OCI-LY7 (cell line): ENCODE measurements around the gene KLHL8. TPM values are rescaled to one million over a fixed set of nuclear protein-coding genes. Genes with fewer than 3 reads are reported as not detected.

Source experiments
- Bru-seq: library from RNA; stranded (reverse); fragments of 400-500 nt; gene quantifications from one replicate; lab custom pipeline; 2021; lab: Mats Ljungman, UMichigan
- BruChase-seq, 2 experiments: library from RNA; stranded (reverse); fragments of 400-500 nt; gene quantifications; one replicate each; lab custom pipeline; 2021; lab: Mats Ljungman, UMichigan
- BruUV-seq: library from RNA; stranded (reverse); fragments of 400-500 nt; replicated peaks from 2 replicates; lab custom pipeline; 2021; lab: Mats Ljungman, UMichigan
- CTCF ChIA-PET: fragments of 300-600 bp; sonication (Branson Sonifier 250); formaldehyde crosslinking; loops from one replicate; lab custom pipeline; 2022; ENCODE audit warnings: antibody characterized with exemption; ENCODE audit not compliant: unreplicated experiment; lab: Charles Lee
- POLR2A ChIA-PET: fragments of 300-600 bp; sonication (Branson Sonifier 250); formaldehyde crosslinking; loops from one replicate; lab custom pipeline; 2022; ENCODE audit warnings: antibody characterized with exemption; lab: Charles Lee
- DNase-seq: peaks from one replicate; pipeline ENCODE4 v3.0.0-alpha.2; 2015; ENCODE audit warnings: low spot score
- H2AFZ ChIP-seq: fragments of 200-600 bp; sonication (generic), shearing (Covaris generic); 2 replicates; pipeline ENCODE4 v1.6.1; 2014; ENCODE audit warnings: mild to moderate bottlenecking, antibody characterized with exemption, low read length, moderate library complexity
- H3K27ac ChIP-seq: fragments of 200-600 bp; sonication (generic); 2 replicates; pipeline ENCODE4 v1.5.1; 2014; ENCODE audit warnings: mixed run types, low read depth, mild to moderate bottlenecking, moderate library complexity, low read length, inconsistent platforms; ENCODE audit not compliant: poor library complexity, severe bottlenecking
- H3K36me3 ChIP-seq: fragments of 200-600 bp; sonication (generic); 2 replicates; pipeline ENCODE4 v1.6.1; 2014; ENCODE audit warnings: mild to moderate bottlenecking, antibody characterized with exemption, low read length, moderate library complexity, mixed read lengths; ENCODE audit not compliant: insufficient read depth
- H3K4me1 ChIP-seq: fragments of 200-600 bp; sonication (generic); 2 replicates; pipeline ENCODE4 v1.5.1; 2014; ENCODE audit warnings: mild to moderate bottlenecking, low read length; ENCODE audit not compliant: insufficient read depth, poor library complexity, severe bottlenecking
- H3K4me2 ChIP-seq: fragments of 200-600 bp; sonication (generic); 2 replicates; pipeline ENCODE4 v1.6.1; 2014; ENCODE audit warnings: mild to moderate bottlenecking, low read length
- H3K4me3 ChIP-seq: fragments of 200-600 bp; sonication (generic); 2 replicates; pipeline ENCODE4 v1.5.1; 2014; ENCODE audit warnings: mild to moderate bottlenecking, low read depth, low read length; ENCODE audit not compliant: poor library complexity, severe bottlenecking
- H3K79me2 ChIP-seq: fragments of 200-600 bp; sonication (generic); 2 replicates; pipeline ENCODE4 v1.6.1; 2016; ENCODE audit warnings: low read depth, mild to moderate bottlenecking, low read length, moderate library complexity, mixed read lengths; ENCODE audit not compliant: insufficient read depth
- H3K9me2 ChIP-seq: fragments of 200-600 bp; sonication (generic); 2 replicates; pipeline ENCODE4 v1.6.1; 2016; ENCODE audit warnings: mild to moderate bottlenecking, low read length, mixed read lengths; ENCODE audit not compliant: insufficient read depth
- H3K9me3 ChIP-seq: fragments of 200-600 bp; sonication (generic); 2 replicates; pipeline ENCODE4 v1.6.1; 2014; ENCODE audit warnings: mild to moderate bottlenecking, mixed run types, low read length, mixed read lengths
- H4K20me1 ChIP-seq: fragments of 200-600 bp; sonication (generic); 2 replicates; pipeline ENCODE4 v1.6.1; 2014; ENCODE audit warnings: mild to moderate bottlenecking, antibody characterized with exemption, low read length, moderate library complexity, mixed read lengths; ENCODE audit not compliant: insufficient read depth
- EZH2phosphoT487 ChIP-seq: fragments of 200-600 bp; sonication (generic); IDR thresholded peaks from 2 replicates; pipeline ENCODE4 v1.6.1; 2018; ENCODE audit warnings: low read depth, borderline replicate concordance, mild to moderate bottlenecking, mixed run types, antibody characterized with exemption, low read length, moderate library complexity, mixed read lengths
- intact Hi-C: fragments of 100-400 bp; cut with micrococcal nuclease; formaldehyde crosslinking; loops from one replicate; pipeline ENCODE4 v1.10.0; 2022; ENCODE audit not compliant: unreplicated experiment
- long read RNA-seq: library from polyadenylated mRNA; stranded (forward); transcript quantifications from one replicate; pipeline ENCODE4 v2.0.0, GENCODE V29; 2022
- total RNA-seq, 2 experiments: library from RNA; depleted of rRNA in 1 of 2; stranded (reverse); fragments of >200 nt in 1 of 2; shearing (Covaris generic) in 1 of 2; gene quantifications; 2 replicates each; pipeline ENCODE4 v1.2.3, GENCODE V29; 2014 to 2022
- TF ChIP-seq, protein P1 (sequence below): fragments of 200-600 bp; sonication (generic); conservative IDR thresholded peaks from 2 replicates; pipeline ENCODE4 v1.5.1; 2014; ENCODE audit warnings: mild to moderate bottlenecking, antibody characterized with exemption, low read length, moderate library complexity, mixed read lengths

KLHL8 gene
- 9.0 and 12.6 TPM in 2 replicates for total RNA-seq (2014; rRNA removed; shearing (Covaris generic))
- 20.3 and 23.4 TPM in 2 replicates for total RNA-seq (2022)
- percentile 80 among the genes with signal in this experiment for Bru-seq, nascent RNA
- BruChase-seq, experiment 1, labeled RNA remaining after a 6-hour chase = percentile 78 among the genes with signal in this experiment
- BruChase-seq, experiment 2, labeled RNA remaining after a 2-hour chase = percentile 85 among the genes with signal in this experiment
- long read RNA-seq, full-length matches to known transcripts = 11 of 28 reads
- long read RNA-seq, partial matches to known transcripts = 3 of 28 reads
- long read RNA-seq, other reads (novel, unspliced or antisense) = 14 of 28 reads

DNA sequence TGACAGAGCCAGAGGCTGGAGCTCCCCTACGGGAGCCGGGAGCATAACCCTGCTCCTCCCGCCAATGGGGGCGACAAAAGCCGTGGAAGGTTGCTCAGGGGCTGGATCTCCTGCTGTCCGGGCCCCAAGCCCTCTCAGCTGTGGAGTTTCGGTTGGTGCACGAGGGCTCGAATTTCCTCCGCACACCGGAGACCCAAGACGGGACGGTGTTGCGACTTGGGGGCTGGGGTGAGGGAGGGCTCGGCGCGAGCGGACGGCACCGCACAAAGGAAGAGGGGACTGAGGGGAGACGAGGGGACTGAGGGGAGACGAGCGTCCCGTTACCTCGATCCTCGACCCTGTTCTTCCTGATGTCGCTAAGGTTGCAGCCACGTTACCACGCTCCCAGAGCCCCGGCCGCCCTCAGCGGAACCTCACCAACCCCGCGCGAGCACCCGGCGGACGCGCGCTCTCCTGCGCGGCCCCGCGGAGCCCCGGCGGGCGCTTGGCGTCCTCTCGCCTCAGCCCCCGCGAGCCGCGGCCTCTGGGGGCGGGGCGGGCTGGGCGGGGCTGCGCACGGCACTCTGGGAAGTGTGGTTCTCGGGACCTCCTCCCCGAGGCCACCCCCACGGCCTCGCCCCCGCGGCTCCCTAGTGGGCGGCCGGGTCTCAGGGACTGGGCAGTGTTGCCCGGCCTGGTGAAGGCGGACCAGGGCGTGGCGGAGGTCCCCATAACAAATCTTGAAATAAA, at the start of gene KLHL8:
Gene KLHL8, minus strand, starts transcription at position 525 of the 729 bp plus-strand sequence. CDS start 25,079 bp downstream, outside the sequence.
- Histone ChIP-seq H3K27ac (peak within 1 kb of the TSS; percentile 77), H3K9me3 (no peaks in the 10 kb centered on the region), H3K9me2 (no peaks in the 10 kb centered on the region), H3K79me2 (peaks cover 35% of the 10 kb centered on the region), H2AFZ (peak within 1 kb of the TSS; percentile 98), H3K4me3 (peak within 1 kb of the TSS; percentile 95), H3K4me2 (peak within 1 kb of the TSS; percentile 92), H3K4me1 (peaks cover 26% of the 10 kb centered on the region), H4K20me1 (peaks cover 6% of the 10 kb centered on the region; the same call in 1 of the 2 replicates), H3K36me3 (no peaks in the 10 kb centered on the region)
- intact Hi-C loops = loop anchor here (1.0 to 5.0 kb wide), 4 partner anchors 68 to 298 kb away; partner anchors contain the start of gene AFF1
- POLR2A ChIA-PET = interaction anchor here (0.6 to 1.8 kb wide), 12 partner anchors 10 to 1519 kb away, joined by 3 to 9 read pairs (median 3); no protein-coding TSS in a partner anchor
- BruUV-seq = TSS peak; percentile 46
- CTCF ChIA-PET = interaction anchor here (0.8 to 1.4 kb wide), 4 partner anchors 11 to 70 kb away, joined by 3 to 4 read pairs (median 4); no protein-coding TSS in a partner anchor
- peak; percentile 90 for DNase-seq
- TF ChIP-seq EZH2phosphoT487 = no peak
- TF ChIP-seq, protein P1, sequence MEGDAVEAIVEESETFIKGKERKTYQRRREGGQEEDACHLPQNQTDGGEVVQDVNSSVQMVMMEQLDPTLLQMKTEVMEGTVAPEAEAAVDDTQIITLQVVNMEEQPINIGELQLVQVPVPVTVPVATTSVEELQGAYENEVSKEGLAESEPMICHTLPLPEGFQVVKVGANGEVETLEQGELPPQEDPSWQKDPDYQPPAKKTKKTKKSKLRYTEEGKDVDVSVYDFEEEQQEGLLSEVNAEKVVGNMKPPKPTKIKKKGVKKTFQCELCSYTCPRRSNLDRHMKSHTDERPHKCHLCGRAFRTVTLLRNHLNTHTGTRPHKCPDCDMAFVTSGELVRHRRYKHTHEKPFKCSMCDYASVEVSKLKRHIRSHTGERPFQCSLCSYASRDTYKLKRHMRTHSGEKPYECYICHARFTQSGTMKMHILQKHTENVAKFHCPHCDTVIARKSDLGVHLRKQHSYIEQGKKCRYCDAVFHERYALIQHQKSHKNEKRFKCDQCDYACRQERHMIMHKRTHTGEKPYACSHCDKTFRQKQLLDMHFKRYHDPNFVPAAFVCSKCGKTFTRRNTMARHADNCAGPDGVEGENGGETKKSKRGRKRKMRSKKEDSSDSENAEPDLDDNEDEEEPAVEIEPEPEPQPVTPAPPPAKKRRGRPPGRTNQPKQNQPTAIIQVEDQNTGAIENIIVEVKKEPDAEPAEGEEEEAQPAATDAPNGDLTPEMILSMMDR = peak; percentile 35

DNA sequence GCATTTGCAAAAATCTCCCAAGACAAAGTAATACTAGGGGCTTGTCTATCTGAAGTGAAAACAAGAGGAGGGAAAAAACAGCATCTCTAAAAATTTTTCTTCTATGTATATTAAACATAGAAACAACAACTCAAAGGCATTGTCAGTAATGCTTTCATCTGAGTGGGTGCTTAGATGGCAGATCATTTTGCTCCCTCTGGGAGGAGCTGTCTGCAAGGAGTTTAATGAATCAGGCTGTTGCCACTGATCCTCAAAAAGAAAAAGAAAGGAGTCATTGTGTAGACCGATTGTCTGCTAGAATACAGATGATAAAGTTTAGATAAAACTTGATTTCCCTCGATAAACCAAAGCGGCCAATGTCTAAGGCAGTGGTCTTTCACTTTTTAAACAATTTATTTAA, 49.7 kb upstream of the KLHL8 start:
- H3K4me2 ChIP-seq = no peak overlapping the region
- H3K9me3 ChIP-seq = no peaks in the 10 kb centered on the region
- no peak for TF ChIP-seq EZH2phosphoT487
- TF ChIP-seq, protein P1 = peak; percentile 51
- no peak overlapping the region for H3K4me3 ChIP-seq
- no peak overlapping the region for H2AFZ ChIP-seq
- H4K20me1 ChIP-seq = no peaks in the 10 kb centered on the region
- no peaks in the 10 kb centered on the region for H3K79me2 ChIP-seq
- H3K9me2 ChIP-seq = no peaks in the 10 kb centered on the region
- ChIA-PET POLR2A (interaction anchor here (0.7 kb wide), 1 partner anchor 75 kb away, joined by 3 read pairs; no protein-coding TSS in a partner anchor), CTCF (no interaction called here)
- H3K4me1 ChIP-seq = no peaks in the 10 kb centered on the region
- BruUV-seq = no TSS peak
- intact Hi-C loops = no loop called here
- H3K36me3 ChIP-seq = no peaks in the 10 kb centered on the region
- no peak overlapping the region for H3K27ac ChIP-seq
- peak; percentile 5 for DNase-seq
